CD14-positive monocyte (primary cell): Measurements from ENCODE around the gene BACE2. TPM values are rescaled to one million over a fixed set of nuclear protein-coding genes. Genes with fewer than 3 reads are reported as not detected.

Experiments used
- DNase-seq, 3 donors: peaks; one replicate each; pipeline ENCODE4 v3.0.0-alpha.2; 2011 to 2022
- H2AFZ ChIP-seq: 2 replicates; pipeline ENCODE4 v1.6.0; 2012; ENCODE audit warnings: mild to moderate bottlenecking, low read depth, low read length, inconsistent platforms; ENCODE audit not compliant: insufficient read depth, poor library complexity, severe bottlenecking
- H3K27ac ChIP-seq, 2 donors: 1 replicate in 1 of 2; 2 replicates in 1 of 2; pipeline ENCODE4 v1.5.1; 2012 to 2013; ENCODE audit warnings: low read length in 2 of 2, control low read depth in 1 of 2, inconsistent platforms in 1 of 2, low read depth in 1 of 2, mild to moderate bottlenecking in 1 of 2
- H3K27me3 ChIP-seq, 2 donors: one replicate each; pipeline versions ENCODE4 v1.6.0 to v1.6.1; 2011 to 2013; ENCODE audit warnings: low read length in 2 of 2; ENCODE audit not compliant: control insufficient read depth in 2 of 2, insufficient read depth in 2 of 2
- H3K36me3 ChIP-seq, 2 donors: replicated peaks in 1 of 2; 1 replicate in 1 of 2; 2 replicates in 1 of 2; pipeline versions ENCODE4 v1.5.1 to v1.6.1; 2012 to 2013; ENCODE audit warnings: low read length in 2 of 2, control low read depth in 1 of 2, inconsistent platforms in 1 of 2, mild to moderate bottlenecking in 1 of 2; ENCODE audit not compliant: insufficient read depth in 2 of 2, control insufficient read depth in 1 of 2
- H3K4me1 ChIP-seq, 2 donors: 1 replicate in 1 of 2; 2 replicates in 1 of 2; pipeline versions ENCODE4 v1.5.1 to v1.6.1; 2012 to 2013; ENCODE audit warnings: low read length in 2 of 2, control low read depth in 1 of 2, inconsistent platforms in 1 of 2, mild to moderate bottlenecking in 1 of 2, moderate library complexity in 1 of 2; ENCODE audit not compliant: insufficient read depth in 2 of 2, control insufficient read depth in 1 of 2
- H3K4me2 ChIP-seq: replicated peaks from 2 replicates; pipeline ENCODE3; 2012; ENCODE audit warnings: low read length, moderate library complexity, mild to moderate bottlenecking; ENCODE audit not compliant: poor library complexity, severe bottlenecking; ENCODE audit errors: extremely low read depth
- H3K4me3 ChIP-seq, 3 experiments: fragments of 200-600 bp in 1 of 3; sonication (generic) in 1 of 3; replicated peaks in 1 of 3; 1 replicate in 2 of 3; 2 replicates in 1 of 3; pipeline ENCODE4 v1.5.1; 2011 to 2013; ENCODE audit warnings: low read length in 3 of 3, mild to moderate bottlenecking in 3 of 3, control low read depth in 2 of 3, low read depth in 2 of 3, inconsistent platforms in 1 of 3, moderate library complexity in 1 of 3
- H3K79me2 ChIP-seq: 2 replicates; pipeline ENCODE4 v1.6.0; 2012; ENCODE audit warnings: mild to moderate bottlenecking, control low read depth, inconsistent platforms, low read length, moderate library complexity; ENCODE audit not compliant: insufficient read depth
- H3K9ac ChIP-seq: 2 replicates; pipeline ENCODE4 v1.6.0; 2017; ENCODE audit warnings: low read length, mild to moderate bottlenecking; ENCODE audit not compliant: insufficient read depth, poor library complexity, severe bottlenecking
- H3K9me3 ChIP-seq, 2 donors: replicated peaks in 1 of 2; 1 replicate in 1 of 2; 2 replicates in 1 of 2; pipeline versions ENCODE4 v1.5.1 to v1.6.1; 2012 to 2013; ENCODE audit warnings: low read length in 2 of 2, control low read depth in 1 of 2; ENCODE audit not compliant: control insufficient read depth in 1 of 2, insufficient read depth in 1 of 2
- H4K20me1 ChIP-seq: 2 replicates; pipeline ENCODE4 v1.6.0; 2012; ENCODE audit warnings: mild to moderate bottlenecking, low read length, control low read depth, moderate library complexity; ENCODE audit not compliant: insufficient read depth
- H3K27ac Mint-ChIP-seq, 7 donors: one replicate each; pipeline ENCODE4 v1.8.0; 2020; ENCODE audit warnings: mild to moderate bottlenecking in 7 of 7, mixed read lengths in 7 of 7, moderate library complexity in 6 of 7, inconsistent platforms in 2 of 7
- H3K27me3 Mint-ChIP-seq, 3 donors: one replicate each; pipeline ENCODE4 v1.8.0; 2021 to 2022; ENCODE audit warnings: low read depth in 3 of 3, mild to moderate bottlenecking in 3 of 3, mixed read lengths in 3 of 3, moderate library complexity in 3 of 3, inconsistent platforms in 1 of 3
- H3K36me3 Mint-ChIP-seq, 2 donors: one replicate each; pipeline ENCODE4 v1.8.0; 2020; ENCODE audit warnings: mixed read lengths in 2 of 2, inconsistent platforms in 1 of 2, mild to moderate bottlenecking in 1 of 2
- H3K4me1 Mint-ChIP-seq: one replicate; pipeline ENCODE4 v1.8.0; 2020; ENCODE audit warnings: mild to moderate bottlenecking, mixed read lengths
- H3K4me3 Mint-ChIP-seq, 2 donors: one replicate each; pipeline ENCODE4 v1.8.0; 2020; ENCODE audit warnings: mild to moderate bottlenecking in 2 of 2, mixed read lengths in 2 of 2, moderate library complexity in 1 of 2
- H3K9me3 Mint-ChIP-seq, 7 donors: one replicate each; pipeline ENCODE4 v1.8.0; 2020 to 2022; ENCODE audit warnings: mixed read lengths in 7 of 7, mild to moderate bottlenecking in 6 of 7, moderate library complexity in 6 of 7, inconsistent platforms in 2 of 7
- WGBS: methylation state at CpG from one replicate; pipeline ENCODE4 v1.1.5; 2013; ENCODE audit warnings: missing lambda C conversion rate; ENCODE audit not compliant: insufficient coverage; 5-methylcytosine and 5-hydroxymethylcytosine counted together
- intact Hi-C, 2 donors: fragments of 100-400 bp; cut with micrococcal nuclease; formaldehyde crosslinking; loops; one replicate each; pipeline versions ENCODE4 v1.15.0 to v1.15.1; 2023
- polyA plus RNA-seq, 3 donors: library from polyadenylated mRNA; depleted of rRNA in 1 of 3; unstranded in 2 of 3; stranded (reverse) in 1 of 3; fragments of 300-500 nt in 2 of 3; fragments of >200 nt in 1 of 3; fragmentation: Illumina TruSeq in 2 of 3; gene quantifications; 1 replicate in 2 of 3; 2 replicates in 1 of 3; pipeline ENCODE4 v1.2.3, GENCODE V29; 2012 to 2021
- TF ChIP-seq, protein P1 (sequence below): fragments of 200-600 bp; IDR thresholded peaks from one replicate; pipeline ENCODE4 v1.8.0; 2022; ENCODE audit warnings: antibody characterized with exemption, mild to moderate bottlenecking

Gene BACE2
- polyA plus RNA-seq, 3 donors, result 0.05 to 0.26 TPM; not detected in 1

DNA sequence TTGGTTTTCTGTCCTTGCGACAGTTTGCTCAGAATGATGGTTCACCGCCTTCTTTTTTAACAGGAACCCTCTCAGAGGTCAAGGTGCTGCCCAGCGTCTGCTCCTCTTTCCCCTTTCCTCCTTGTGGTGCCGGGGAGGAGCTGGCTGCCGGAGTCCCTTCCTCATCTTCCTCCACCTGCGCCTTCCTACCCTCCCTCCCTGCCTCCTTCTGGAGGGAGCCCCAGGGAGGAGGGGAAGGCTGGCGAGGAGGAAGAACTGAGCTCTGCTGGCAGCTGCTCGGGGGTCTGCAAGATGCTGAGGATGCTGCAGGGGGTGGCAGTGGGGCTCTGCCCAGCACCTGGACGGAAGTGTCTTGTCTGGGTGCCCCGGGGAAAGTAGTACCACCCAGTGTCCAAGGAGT lies 31.2 kb downstream of the BACE2 start:
- Histone ChIP-seq H3K9ac (no peak overlapping the region), H4K20me1 (no peaks in the 10 kb centered on the region), H3K4me2 (no peak overlapping the region), H3K27ac (no peak overlapping the region), H2AFZ (no peak overlapping the region), H3K4me1 (no peaks in the 10 kb centered on the region), H3K79me2 (no peaks in the 10 kb centered on the region), H3K9me3 (no peaks in the 10 kb centered on the region), H3K4me3 (no peak overlapping the region), H3K36me3 (no peaks in the 10 kb centered on the region), H3K27me3 (no peaks in the 10 kb centered on the region)
- Mint-ChIP-seq H3K4me3 (no peak overlapping the region), H3K36me3 (no peaks in the 10 kb centered on the region), H3K27me3 (peaks cover 0 to 4% (median 3%) of the 10 kb centered on the region in 3 donors), H3K27ac (no peak overlapping the region), H3K4me1 (no peaks in the 10 kb centered on the region), H3K9me3 (peaks cover 0 to 3% (median 0%) of the 10 kb centered on the region in 7 donors)
- no peak for DNase-seq
- intact Hi-C loops, result no loop called here
- WGBS, result 92% methylated on average over 4 of the region's 10 CpGs
- TF ChIP-seq, protein P1, sequence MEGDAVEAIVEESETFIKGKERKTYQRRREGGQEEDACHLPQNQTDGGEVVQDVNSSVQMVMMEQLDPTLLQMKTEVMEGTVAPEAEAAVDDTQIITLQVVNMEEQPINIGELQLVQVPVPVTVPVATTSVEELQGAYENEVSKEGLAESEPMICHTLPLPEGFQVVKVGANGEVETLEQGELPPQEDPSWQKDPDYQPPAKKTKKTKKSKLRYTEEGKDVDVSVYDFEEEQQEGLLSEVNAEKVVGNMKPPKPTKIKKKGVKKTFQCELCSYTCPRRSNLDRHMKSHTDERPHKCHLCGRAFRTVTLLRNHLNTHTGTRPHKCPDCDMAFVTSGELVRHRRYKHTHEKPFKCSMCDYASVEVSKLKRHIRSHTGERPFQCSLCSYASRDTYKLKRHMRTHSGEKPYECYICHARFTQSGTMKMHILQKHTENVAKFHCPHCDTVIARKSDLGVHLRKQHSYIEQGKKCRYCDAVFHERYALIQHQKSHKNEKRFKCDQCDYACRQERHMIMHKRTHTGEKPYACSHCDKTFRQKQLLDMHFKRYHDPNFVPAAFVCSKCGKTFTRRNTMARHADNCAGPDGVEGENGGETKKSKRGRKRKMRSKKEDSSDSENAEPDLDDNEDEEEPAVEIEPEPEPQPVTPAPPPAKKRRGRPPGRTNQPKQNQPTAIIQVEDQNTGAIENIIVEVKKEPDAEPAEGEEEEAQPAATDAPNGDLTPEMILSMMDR, result no peak

DNA sequence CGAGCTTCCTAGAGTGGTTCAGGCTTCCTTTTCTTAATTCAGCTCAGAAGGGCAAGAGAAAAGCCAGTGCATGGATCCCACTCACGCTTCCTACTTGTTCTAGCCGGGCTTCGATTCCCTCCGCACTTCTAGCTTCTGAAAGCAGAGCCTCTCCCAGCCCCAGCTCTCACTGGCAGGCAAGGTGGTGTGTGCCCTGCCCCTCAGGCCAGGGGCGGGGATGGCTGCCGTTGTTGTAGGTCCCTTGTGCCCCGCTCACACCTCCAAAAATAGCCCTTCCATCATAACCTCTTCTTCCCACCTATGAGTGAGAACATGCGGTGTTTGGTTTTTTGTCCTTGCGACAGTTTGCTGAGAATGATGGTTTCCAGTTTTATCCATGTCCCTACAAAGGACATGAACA lies 31.6 kb downstream of the BACE2 start:
- intact Hi-C loops, result no loop called here

More for the DNA sequence above, 31.6 kb downstream of the BACE2 start:
- Histone ChIP-seq H3K27me3 (no peaks in the 10 kb centered on the region), H3K4me3 (no peak overlapping the region), H3K79me2 (no peaks in the 10 kb centered on the region), H3K4me1 (no peaks in the 10 kb centered on the region), H2AFZ (no peak overlapping the region), H3K9me3 (no peaks in the 10 kb centered on the region), H3K9ac (no peak overlapping the region), H3K4me2 (no peak overlapping the region), H4K20me1 (no peaks in the 10 kb centered on the region), H3K36me3 (no peaks in the 10 kb centered on the region), H3K27ac (no peak overlapping the region)
- DNase-seq, result no peak
- H3K36me3 Mint-ChIP-seq, result no peaks in the 10 kb centered on the region
- H3K27ac Mint-ChIP-seq, result no peak overlapping the region
- peaks cover 0 to 5% (median 4%) of the 10 kb centered on the region in 3 donors for H3K27me3 Mint-ChIP-seq
- TF ChIP-seq, protein P1, result no peak
- H3K9me3 Mint-ChIP-seq, result peaks cover 0 to 3% (median 0%) of the 10 kb centered on the region in 7 donors
- 86% methylated on average over 5 of the region's 10 CpGs for WGBS
- no peak overlapping the region for H3K4me3 Mint-ChIP-seq
- no peaks in the 10 kb centered on the region for H3K4me1 Mint-ChIP-seq
